ENCODE results near the gene UNC13A.

- no peak for TF ChIP-seq ZNF384 (IDR thresholded peaks at IDR 0.05)
- TF ChIP-seq LEF1 (IDR thresholded peaks at IDR 0.05; ENCODE audit: borderline replicate concordance): no peak
These were observed 80.2 kb downstream of the UNC13A start for GRCh38 chr19:17607936-17608335.
